PC-3 (cell line): ENCODE results near the gene ERP27.

Source experiments
- EZH2phosphoT487 ChIP-seq: fragments of 300-600 bp; sonication (generic); IDR thresholded peaks from 2 replicates; pipeline ENCODE4 v1.6.1; 2018; ENCODE audit warnings: mild to moderate bottlenecking, antibody characterized with exemption, low read length, borderline replicate concordance
- TF ChIP-seq, protein P1 (sequence below): fragments of 300-600 bp; sonication (generic); conservative IDR thresholded peaks from 2 replicates; pipeline ENCODE4 v1.5.1; 2017; ENCODE audit warnings: antibody characterized with exemption, low read depth, mild to moderate bottlenecking, low read length

DNA sequence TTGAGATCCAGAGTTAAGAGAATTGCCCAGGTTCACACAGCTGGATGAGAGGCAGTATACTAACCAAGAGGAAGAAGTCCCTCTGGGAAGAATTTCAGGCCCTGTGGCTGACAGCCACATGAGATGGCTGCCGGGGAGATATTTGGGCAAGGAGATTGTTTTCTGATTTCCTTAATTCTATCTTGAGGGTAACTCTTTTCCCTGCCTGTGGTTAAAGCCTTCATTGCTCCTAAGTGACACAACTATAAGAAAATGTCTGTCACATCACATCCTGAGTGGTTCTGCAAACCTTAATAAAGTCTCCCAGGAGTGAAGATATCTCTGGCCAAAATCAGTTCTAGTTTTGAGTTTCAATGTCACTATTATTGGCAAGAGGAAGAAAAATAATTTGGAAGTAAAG lies 13.5 kb upstream of the ERP27 start:
- TF ChIP-seq, protein P1, sequence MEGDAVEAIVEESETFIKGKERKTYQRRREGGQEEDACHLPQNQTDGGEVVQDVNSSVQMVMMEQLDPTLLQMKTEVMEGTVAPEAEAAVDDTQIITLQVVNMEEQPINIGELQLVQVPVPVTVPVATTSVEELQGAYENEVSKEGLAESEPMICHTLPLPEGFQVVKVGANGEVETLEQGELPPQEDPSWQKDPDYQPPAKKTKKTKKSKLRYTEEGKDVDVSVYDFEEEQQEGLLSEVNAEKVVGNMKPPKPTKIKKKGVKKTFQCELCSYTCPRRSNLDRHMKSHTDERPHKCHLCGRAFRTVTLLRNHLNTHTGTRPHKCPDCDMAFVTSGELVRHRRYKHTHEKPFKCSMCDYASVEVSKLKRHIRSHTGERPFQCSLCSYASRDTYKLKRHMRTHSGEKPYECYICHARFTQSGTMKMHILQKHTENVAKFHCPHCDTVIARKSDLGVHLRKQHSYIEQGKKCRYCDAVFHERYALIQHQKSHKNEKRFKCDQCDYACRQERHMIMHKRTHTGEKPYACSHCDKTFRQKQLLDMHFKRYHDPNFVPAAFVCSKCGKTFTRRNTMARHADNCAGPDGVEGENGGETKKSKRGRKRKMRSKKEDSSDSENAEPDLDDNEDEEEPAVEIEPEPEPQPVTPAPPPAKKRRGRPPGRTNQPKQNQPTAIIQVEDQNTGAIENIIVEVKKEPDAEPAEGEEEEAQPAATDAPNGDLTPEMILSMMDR, result no peak
- no peak for TF ChIP-seq EZH2phosphoT487
